CD4-positive, alpha-beta T cell (primary cell): Measurements from ENCODE around the gene RANBP9. TPM values are rescaled to one million over a fixed set of nuclear protein-coding genes. Genes with fewer than 3 reads are reported as not detected.

Source experiments
- ATAC-seq: fragments of 200-7000 bp; cut with Tn5 transposase; one replicate; pipeline ENCODE4 v1.10.0; 2022; ENCODE audit warnings: mild to moderate bottlenecking; ENCODE audit not compliant: poor library complexity
- CTCF ChIA-PET: fragments of 350-600 bp; sonication (Branson Sonifier 250); formaldehyde crosslinking; loops from one replicate; lab custom pipeline; 2021; ENCODE audit warnings: antibody characterized with exemption, inconsistent platforms; lab: Charles Lee
- POLR2A ChIA-PET: fragments of 350-600 bp; sonication (Branson Sonifier 250); formaldehyde crosslinking; loops from one replicate; lab custom pipeline; 2021; ENCODE audit warnings: antibody characterized with exemption, inconsistent platforms; lab: Charles Lee
- DNase-seq, 14 experiments: peaks; one replicate each; pipeline ENCODE4 v3.0.0-alpha.2; 2013 to 2020; ENCODE audit warnings: mixed read lengths in 2 of 14
- H3K27ac ChIP-seq, 2 donors: one replicate each; pipeline versions ENCODE4 v1.5.1 to v1.7.0; 2013; ENCODE audit warnings: low read length in 2 of 2, low read depth in 1 of 2, mild to moderate bottlenecking in 1 of 2
- H3K27me3 ChIP-seq, 2 experiments: 1 replicate in 1 of 2; 2 replicates in 1 of 2; pipeline versions ENCODE4 v1.6.1 to v1.7.0; 2013; ENCODE audit warnings: low read length in 2 of 2, control low read depth in 1 of 2, mild to moderate bottlenecking in 1 of 2, moderate library complexity in 1 of 2; ENCODE audit not compliant: insufficient read depth in 2 of 2, control insufficient read depth in 1 of 2
- H3K36me3 ChIP-seq: one replicate; pipeline ENCODE4 v1.6.1; 2013; ENCODE audit warnings: low read length, control low read depth; ENCODE audit not compliant: insufficient read depth
- H3K4me1 ChIP-seq: one replicate; pipeline ENCODE4 v1.6.1; 2013; ENCODE audit warnings: low read length, control low read depth; ENCODE audit not compliant: insufficient read depth
- H3K4me3 ChIP-seq: one replicate; pipeline ENCODE4 v1.5.1; 2013; ENCODE audit warnings: mild to moderate bottlenecking, low read length, moderate library complexity
- H3K9me3 ChIP-seq, 2 experiments: 1 replicate in 1 of 2; 2 replicates in 1 of 2; pipeline versions ENCODE4 v1.6.1 to v1.7.0; 2013; ENCODE audit warnings: low read length in 2 of 2, mild to moderate bottlenecking in 2 of 2, control low read depth in 1 of 2, moderate library complexity in 1 of 2; ENCODE audit not compliant: control insufficient read depth in 1 of 2, insufficient read depth in 1 of 2
- H3K27ac Mint-ChIP-seq: one replicate; pipeline ENCODE4 v1.8.0; 2020; ENCODE audit warnings: mixed read lengths
- H3K27me3 Mint-ChIP-seq: one replicate; pipeline ENCODE4 v1.8.0; 2021; ENCODE audit warnings: mixed read lengths
- H3K36me3 Mint-ChIP-seq: one replicate; pipeline ENCODE4 v1.8.0; 2021; ENCODE audit warnings: low read depth, mixed read lengths
- H3K4me1 Mint-ChIP-seq: one replicate; pipeline ENCODE4 v1.8.0; 2021; ENCODE audit warnings: low read depth, mixed read lengths
- H3K4me3 Mint-ChIP-seq: one replicate; pipeline ENCODE4 v1.8.0; 2020; ENCODE audit warnings: mild to moderate bottlenecking, mixed read lengths
- H3K9me3 Mint-ChIP-seq: one replicate; pipeline ENCODE4 v1.8.0; 2020; ENCODE audit warnings: mixed read lengths
- CTCF ChIP-seq: fragments of 200-600 bp; IDR thresholded peaks from one replicate; pipeline ENCODE4 v1.8.0; 2022; ENCODE audit warnings: antibody characterized with exemption, mild to moderate bottlenecking
- intact Hi-C, 2 experiments: fragments of 100-400 bp; cut with DNase I in 1 of 2; cut with micrococcal nuclease in 1 of 2; formaldehyde crosslinking; loops; one replicate each; pipeline versions ENCODE4 v1.15.1 to v1.9.0; 2023 to 2025; cut with DNase I, micrococcal nuclease
- total RNA-seq, 174 experiments: library from RNA in 2 of 174; stranded (reverse) in 2 of 174; gene quantifications; one replicate each; pipeline ENCODE4 v1.2.3 and lab custom pipeline; 2021 to 2026

Gene RANBP9
- total RNA-seq, 2 experiments from 2014 or later = 60.8 to 62.9 TPM

- TF ChIP-seq CTCF = no peak
- H3K9me3 ChIP-seq = no peaks in the 10 kb centered on the region
- Mint-ChIP-seq H3K4me3 (no peak overlapping the region), H3K4me1 (no peaks in the 10 kb centered on the region), H3K36me3 (peaks cover 46% of the 10 kb centered on the region), H3K27ac (no peak overlapping the region), H3K9me3 (no peaks in the 10 kb centered on the region), H3K27me3 (no peaks in the 10 kb centered on the region)
- H3K36me3 ChIP-seq = peaks cover 16% of the 10 kb centered on the region
- no peaks in the 10 kb centered on the region for H3K4me1 ChIP-seq
- H3K27ac ChIP-seq = no peak overlapping the region
- intact Hi-C loops = no loop called here
- ChIA-PET CTCF (interaction anchor here (0.6 to 1.7 kb wide), 2 partner anchors 9 to 199 kb away, joined by 3 to 7 read pairs; partner anchors contain the start of gene NOL7), POLR2A (interaction anchor here (1.2 kb wide), 1 partner anchor 10 kb away, joined by 3 read pairs; the partner anchor contains the start of gene NOL7)
- ATAC-seq = no peak
- no peaks in the 10 kb centered on the region for H3K27me3 ChIP-seq
- no peak for DNase-seq
- H3K4me3 ChIP-seq = no peak overlapping the region
Measured at GRCh38 chr6:13605634-13606033, 106.0 kb downstream of the RANBP9 start.

DNA sequence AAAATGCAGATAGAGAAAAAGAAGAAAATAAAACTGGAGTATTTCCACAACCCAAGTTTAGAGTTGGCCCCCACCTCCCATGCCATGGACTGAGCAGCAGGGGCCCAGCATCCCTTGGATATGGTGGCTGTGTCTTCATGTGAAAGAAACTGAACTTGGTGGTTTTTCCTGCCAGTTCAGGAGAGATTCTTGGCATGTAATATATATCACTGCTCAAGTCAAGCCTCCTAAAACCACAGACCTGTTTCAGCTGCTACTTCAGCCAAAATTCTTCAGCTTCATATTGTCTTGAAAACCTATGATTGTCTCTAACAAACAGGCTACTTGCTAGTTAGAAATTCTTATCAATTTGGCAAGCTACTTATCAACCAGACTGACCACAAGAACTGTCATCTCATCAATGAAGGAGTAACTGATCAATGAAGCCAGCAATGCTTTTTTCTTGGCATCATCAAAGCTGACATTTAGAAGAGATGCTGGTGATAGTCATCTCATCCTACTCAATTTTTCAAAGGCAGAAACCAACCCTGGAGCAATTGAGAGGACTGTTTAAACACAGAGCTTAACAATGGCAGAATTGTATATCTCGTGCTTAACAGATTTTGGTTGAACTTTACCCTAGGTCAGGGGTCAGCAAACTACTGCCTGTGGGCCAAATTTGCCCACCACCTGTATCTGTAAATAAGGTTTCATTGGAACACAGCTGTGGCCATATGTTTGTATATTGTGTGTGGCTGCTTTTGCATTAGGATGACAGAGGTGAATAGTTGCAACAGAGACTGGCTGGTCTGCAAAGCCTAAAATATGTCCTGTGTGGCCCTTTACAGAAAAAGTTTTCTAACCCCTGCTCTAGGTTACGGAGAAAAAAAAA, 106.9 kb downstream of the RANBP9 start:
- no peak overlapping the region for H3K4me3 Mint-ChIP-seq
- no peaks in the 10 kb centered on the region for H3K4me1 Mint-ChIP-seq
- no peaks in the 10 kb centered on the region for H3K27me3 Mint-ChIP-seq
- Histone ChIP-seq H3K4me3 (no peak overlapping the region), H3K4me1 (no peaks in the 10 kb centered on the region), H3K9me3 (no peaks in the 10 kb centered on the region), H3K36me3 (peaks cover 22% of the 10 kb centered on the region), H3K27me3 (no peaks in the 10 kb centered on the region), H3K27ac (no peak overlapping the region)
- no peak for TF ChIP-seq CTCF
- ChIA-PET POLR2A (interaction anchor here (1.1 to 1.2 kb wide), 2 partner anchors 10 to 30 kb away, joined by 3 read pairs; partner anchors contain the start of genes NOL7 and SIRT5), CTCF (interaction anchor here (0.6 to 1.7 kb wide), 3 partner anchors 10 to 200 kb away, joined by 3 to 7 read pairs (median 5); partner anchors contain the start of genes NOL7 and SIRT5)
- peaks cover 55% of the 10 kb centered on the region for H3K36me3 Mint-ChIP-seq
- no peaks in the 10 kb centered on the region for H3K9me3 Mint-ChIP-seq
- ATAC-seq (no peak), DNase-seq (no peak)
- intact Hi-C loops = no loop called here
- no peak overlapping the region for H3K27ac Mint-ChIP-seq

DNA sequence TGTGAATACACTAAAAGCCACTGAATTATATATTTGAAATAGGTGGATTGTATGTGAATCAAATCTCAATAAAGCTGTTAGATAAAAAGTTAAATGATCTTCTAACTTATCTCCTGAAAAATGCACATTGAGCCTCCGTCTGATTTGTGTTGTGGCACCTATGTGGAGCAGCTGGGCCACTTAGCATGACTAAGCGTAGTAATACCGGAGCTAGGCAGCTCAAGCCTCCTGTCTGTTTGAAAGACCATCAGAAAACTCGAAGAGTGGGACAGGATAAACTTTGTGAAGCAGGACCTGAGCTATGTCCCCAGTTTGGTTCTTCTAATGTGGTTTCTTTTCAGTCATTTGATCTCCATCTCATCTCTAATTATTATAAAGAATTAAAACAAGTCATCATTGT, 107.5 kb downstream of the RANBP9 start:
- intact Hi-C loops = no loop called here
- ATAC-seq = no peak
- H3K36me3 ChIP-seq = peaks cover 28% of the 10 kb centered on the region
- peaks cover 61% of the 10 kb centered on the region for H3K36me3 Mint-ChIP-seq
- H3K9me3 Mint-ChIP-seq = no peaks in the 10 kb centered on the region
- H3K4me1 Mint-ChIP-seq = no peaks in the 10 kb centered on the region
- ChIA-PET CTCF (interaction anchor here (1.3 to 1.7 kb wide), 2 partner anchors 11 to 29 kb away, joined by 5 to 7 read pairs; partner anchors contain the start of genes NOL7 and SIRT5), POLR2A (interaction anchor here (1.1 to 1.2 kb wide), 2 partner anchors 11 to 29 kb away, joined by 3 read pairs; partner anchors contain the start of genes NOL7 and SIRT5)
- no peaks in the 10 kb centered on the region for H3K4me1 ChIP-seq
- no peak overlapping the region for H3K27ac ChIP-seq
- DNase-seq = no peak
- no peak overlapping the region for H3K4me3 Mint-ChIP-seq
- no peak overlapping the region for H3K4me3 ChIP-seq
- no peaks in the 10 kb centered on the region for H3K27me3 ChIP-seq
- H3K9me3 ChIP-seq = no peaks in the 10 kb centered on the region
- H3K27me3 Mint-ChIP-seq = no peaks in the 10 kb centered on the region
- no peak for TF ChIP-seq CTCF
- no peak overlapping the region for H3K27ac Mint-ChIP-seq
